ENCODE data around the gene DPP6.
"Not testable (repeated sequence)": the region's sequence is repeated elsewhere in the genome, so short reads cannot be mapped to it uniquely, and the experiment has no call there.

Gene DPP6

GRCh38 chr7:154927624-154928125 lies 875.5 kb downstream of the DPP6 start:
- peak; percentile 50 to 57 for DNase-seq (ENCODE audit: low read depth in 2 of 2)

DNA sequence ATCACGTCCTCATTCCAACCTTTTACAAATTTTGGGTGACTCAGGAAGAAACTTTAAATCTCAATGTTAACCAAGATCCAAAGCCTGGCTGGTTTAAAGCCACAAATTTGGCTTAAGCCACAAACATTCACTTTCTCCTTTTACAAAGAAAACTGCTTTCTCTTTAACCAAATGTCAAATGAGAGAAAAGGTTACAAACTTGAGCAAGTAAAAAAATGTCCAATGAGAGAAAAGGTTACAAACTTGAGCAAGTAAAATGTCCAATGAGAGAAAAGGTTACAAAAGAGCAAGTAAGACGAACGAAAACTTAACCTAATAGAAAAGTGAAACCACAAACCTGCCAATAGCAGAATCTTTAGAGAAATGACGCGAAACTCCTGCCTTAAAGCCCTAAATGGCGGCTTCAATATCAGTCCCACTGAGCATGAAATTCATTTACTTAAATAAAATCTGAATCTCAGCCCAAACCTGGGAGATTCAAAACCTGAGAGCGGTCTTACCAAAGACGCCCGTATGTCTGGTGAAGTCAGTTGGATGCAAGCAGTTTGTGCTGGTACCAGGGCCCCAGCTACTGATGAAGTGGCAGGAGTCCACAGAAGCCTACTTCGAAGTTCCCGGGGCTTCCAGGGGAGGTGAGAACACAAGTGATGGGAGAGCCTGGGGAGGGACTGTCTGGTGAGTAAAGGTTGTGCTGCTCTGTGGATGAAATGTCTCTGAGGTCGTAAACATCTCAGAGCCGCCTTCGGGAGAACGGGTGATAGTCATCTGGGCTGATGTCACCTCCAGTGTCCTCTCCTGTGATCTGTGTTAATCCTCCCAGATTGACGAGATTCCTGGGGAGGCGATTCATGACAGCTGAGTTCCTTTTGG lies 876.2 kb downstream of the DPP6 start:
- DNase-seq (ENCODE audit: low read depth in 2 of 2): no peak

DNA sequence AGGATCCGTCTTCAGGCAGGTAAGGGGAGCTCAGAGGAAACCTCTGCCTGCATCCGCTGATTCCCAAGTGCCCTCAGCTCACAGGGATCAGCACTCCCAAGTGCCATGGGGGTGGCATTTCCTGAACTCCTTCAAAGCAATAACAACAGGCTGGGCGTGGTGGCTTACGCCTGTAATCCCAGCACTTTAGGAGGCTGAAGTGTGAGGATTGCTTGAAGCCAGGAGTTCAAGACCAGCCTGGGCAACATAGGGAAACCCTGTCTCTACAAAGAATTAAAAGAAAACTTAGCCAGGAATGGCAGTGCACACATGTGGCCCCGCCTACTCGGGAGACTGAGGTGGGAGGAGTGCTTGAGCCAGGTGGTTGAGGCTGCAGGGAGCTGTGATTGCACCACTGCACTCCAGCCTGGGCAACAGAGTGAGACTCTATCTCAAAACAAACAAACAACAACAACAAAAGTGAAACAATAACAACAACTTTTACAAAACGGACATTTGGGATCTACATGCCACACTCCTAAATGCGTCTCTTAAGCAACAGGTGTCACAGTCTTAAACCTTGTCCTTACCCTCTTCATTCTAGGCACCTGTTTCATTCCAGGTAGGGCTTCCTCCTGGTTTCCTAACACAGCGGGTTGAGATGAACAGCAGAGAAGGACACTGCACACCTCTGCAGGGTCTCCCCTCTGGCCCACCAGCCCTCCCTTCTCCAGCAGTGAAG lies 877.0 kb downstream of the DPP6 start:
- DNase-seq (ENCODE audit: low read depth in 2 of 2): no peak

DNA sequence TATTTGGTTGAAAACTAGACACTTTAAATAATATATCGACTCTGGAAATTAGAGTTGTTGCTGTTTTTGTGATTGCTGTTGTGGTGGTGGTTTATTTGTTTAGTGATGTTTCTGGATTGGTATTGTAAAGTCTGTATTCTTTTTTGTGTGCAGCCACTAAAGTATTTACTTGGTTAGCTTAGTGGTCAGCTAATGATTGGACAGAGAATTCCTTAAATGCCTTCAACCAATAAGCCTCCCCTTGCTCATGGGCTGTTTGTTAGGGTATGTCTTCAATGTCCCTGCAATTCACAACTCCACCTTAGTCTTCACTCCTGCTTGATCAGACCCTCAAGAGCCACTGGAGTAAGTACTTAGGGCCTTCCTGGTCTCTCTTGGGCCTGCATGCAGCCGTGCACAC lies 879.7 kb downstream of the DPP6 start:
- no peak for DNase-seq (ENCODE audit: low read depth in 2 of 2)

GRCh38 chr7:154934353-154934952 lies 882.3 kb downstream of the DPP6 start:
- DNase-seq (ENCODE audit: low read depth in 2 of 2): not testable (repeated sequence)

- DNase-seq (ENCODE audit: low read depth in 2 of 2): no peak
These were observed 885.6 kb downstream of the DPP6 start for GRCh38 chr7:154937837-154938236.

DNA sequence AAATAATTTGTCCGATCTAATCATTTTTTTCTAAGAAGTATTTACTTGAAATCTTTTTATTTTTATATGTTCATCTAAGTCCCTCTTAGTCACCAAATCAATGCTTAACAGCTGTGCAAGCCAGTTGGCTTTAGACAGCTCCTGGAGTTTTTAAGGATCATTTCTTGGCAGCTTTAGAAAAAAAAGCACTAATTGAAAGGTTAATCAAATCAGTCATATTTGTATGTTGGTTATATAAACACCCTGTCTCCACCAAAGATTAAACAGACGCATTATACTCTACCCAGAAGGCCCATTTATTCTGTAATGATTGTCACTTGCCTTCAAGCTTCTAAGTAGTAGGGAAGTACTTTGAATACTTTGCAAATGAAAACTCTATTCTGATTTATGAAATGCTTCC lies 890.5 kb downstream of the DPP6 start:
- no peak for DNase-seq (ENCODE audit: low read depth in 2 of 2)
